PC-9 (cell line): ENCODE data around the gene UHMK1. TPM values are rescaled to one million over a fixed set of nuclear protein-coding genes. Genes with fewer than 3 reads are reported as not detected.

Experiments used
- BruUV-seq: library from RNA; stranded (reverse); fragments of 400-500 nt; replicated peaks from 2 replicates; lab custom pipeline; 2021; lab: Mats Ljungman, UMichigan
- CTCF ChIA-PET: fragments of 300-600 bp; sonication (Branson Sonifier 250); formaldehyde crosslinking; loops from one replicate; lab custom pipeline; 2022; ENCODE audit warnings: antibody characterized with exemption; lab: Charles Lee
- POLR2A ChIA-PET: fragments of 300-600 bp; sonication (Branson Sonifier 250); formaldehyde crosslinking; loops from one replicate; lab custom pipeline; 2022; ENCODE audit warnings: antibody characterized with exemption; ENCODE audit not compliant: unreplicated experiment; lab: Charles Lee
- DNase-seq, 2 experiments: peaks; one replicate each; pipeline versions ENCODE4 v3.0.0 to v3.0.0-alpha.2; 2015 to 2022; ENCODE audit warnings: mixed read lengths in 1 of 2
- H2AFZ ChIP-seq: fragments of 200-600 bp; sonication (generic); 2 replicates; pipeline ENCODE4 v1.8.1; 2017; ENCODE audit warnings: antibody characterized with exemption
- H3F3A ChIP-seq: fragments of 200-600 bp; sonication (generic); 2 replicates; pipeline ENCODE4 v1.8.1; 2017; ENCODE audit warnings: antibody characterized with exemption, mild to moderate bottlenecking, low read depth; ENCODE audit not compliant: insufficient read depth
- H3K27ac ChIP-seq: fragments of 200-600 bp; sonication (generic); 2 replicates; pipeline ENCODE4 v1.6.1; 2016; ENCODE audit warnings: mixed run types
- H3K27me3 ChIP-seq: fragments of 200-600 bp; sonication (generic); 2 replicates; pipeline ENCODE4 v1.6.1; 2016; ENCODE audit warnings: low read depth, mixed run types; ENCODE audit not compliant: insufficient read depth
- H3K36me3 ChIP-seq: fragments of 200-600 bp; sonication (generic); 2 replicates; pipeline ENCODE4 v1.6.1; 2016; ENCODE audit warnings: low read depth, mixed run types
- H3K4me1 ChIP-seq: fragments of 200-600 bp; sonication (generic); replicated peaks from 2 replicates; pipeline ENCODE4 v1.6.1; 2016; ENCODE audit warnings: mixed run types; ENCODE audit not compliant: insufficient read depth
- H3K4me2 ChIP-seq: fragments of 200-600 bp; sonication (generic); 2 replicates; pipeline ENCODE4 v1.6.1; 2017; ENCODE audit warnings: mixed run types
- H3K4me3 ChIP-seq: fragments of 200-600 bp; sonication (generic); 2 replicates; pipeline ENCODE4 v1.6.1; 2016; ENCODE audit warnings: mixed run types
- H3K79me2 ChIP-seq: fragments of 200-600 bp; sonication (generic); 2 replicates; pipeline ENCODE4 v1.6.1; 2017; ENCODE audit warnings: low read depth, mixed run types
- H3K9me2 ChIP-seq: fragments of 200-600 bp; sonication (generic); 2 replicates; pipeline ENCODE4 v1.8.1; 2017; ENCODE audit warnings: mild to moderate bottlenecking; ENCODE audit not compliant: insufficient read depth
- H3K9me3 ChIP-seq: fragments of 200-600 bp; sonication (generic); 2 replicates; pipeline ENCODE4 v1.8.1; 2016; ENCODE audit warnings: low read depth; ENCODE audit not compliant: insufficient read depth
- H4K20me1 ChIP-seq: fragments of 200-600 bp; sonication (generic); 2 replicates; pipeline ENCODE4 v1.8.1; 2017; ENCODE audit not compliant: insufficient read depth
- CTCF ChIP-seq: fragments of 200-600 bp; sonication (generic); conservative IDR thresholded peaks from 2 replicates; pipeline ENCODE4 v1.6.1; 2017; ENCODE audit warnings: mixed run types, antibody characterized with exemption, mild to moderate bottlenecking, moderate library complexity
- EZH2 ChIP-seq: fragments of 200-600 bp; sonication (generic); IDR thresholded peaks from 2 replicates; pipeline ENCODE4 v1.8.0; 2017; ENCODE audit warnings: antibody characterized with exemption, low read depth
- intact Hi-C: fragments of 100-400 bp; cut with micrococcal nuclease; formaldehyde crosslinking; loops from one replicate; pipeline ENCODE4 v1.10.0; 2022; ENCODE audit not compliant: unreplicated experiment
- total RNA-seq: library from RNA; stranded (reverse); gene quantifications from 2 replicates; pipeline ENCODE4 v1.2.3, GENCODE V29; 2021

The UHMK1 gene
- total RNA-seq, 1 experiment from 2014 or later = 49.5 TPM

- H3K79me2 ChIP-seq = peaks cover 38% of the 10 kb centered on the region
- no peak for TF ChIP-seq EZH2
- TF ChIP-seq CTCF = no peak
- no peaks in the 10 kb centered on the region for H3K9me2 ChIP-seq
- H3K27ac ChIP-seq = no peak overlapping the region
- POLR2A ChIA-PET = no interaction called here
- no peak for DNase-seq
- no peak overlapping the region for H3K4me2 ChIP-seq
- H3K27me3 ChIP-seq = no peaks in the 10 kb centered on the region
- no TSS peak for BruUV-seq
- peaks cover 38% of the 10 kb centered on the region for H3K36me3 ChIP-seq
- H3F3A ChIP-seq = peaks cover 10% of the 10 kb centered on the region; the same call in 1 of the 2 replicates
- H2AFZ ChIP-seq = no peak overlapping the region
- no peak overlapping the region for H3K4me3 ChIP-seq
- H3K9me3 ChIP-seq = no peaks in the 10 kb centered on the region
- CTCF ChIA-PET = interaction anchor here (1.1 kb wide), 1 partner anchor 9 kb away, joined by 5 read pairs; no protein-coding TSS in a partner anchor
- intact Hi-C loops = no loop called here
- H4K20me1 ChIP-seq = peaks cover 14% of the 10 kb centered on the region; the same call in 1 of the 2 replicates
- H3K4me1 ChIP-seq = 0 out of 2 replicates have a peak, but pooled peaks cover 9% of the 10 kb centered on the region
Observed at GRCh38 chr1:162502077-162502476, 4.5 kb downstream of the UHMK1 start.

GRCh38 chr1:162502928-162503327 lies 5.3 kb downstream of the UHMK1 start:
- H3K9me3 ChIP-seq = no peaks in the 10 kb centered on the region
- no peak overlapping the region for H2AFZ ChIP-seq
- H3K27me3 ChIP-seq = no peaks in the 10 kb centered on the region
- no peak overlapping the region for H3K27ac ChIP-seq
- peaks cover 14% of the 10 kb centered on the region; the same call in 1 of the 2 replicates for H4K20me1 ChIP-seq
- peaks cover 32% of the 10 kb centered on the region for H3K79me2 ChIP-seq
- H3F3A ChIP-seq = peaks cover 10% of the 10 kb centered on the region; the same call in 1 of the 2 replicates
- intact Hi-C loops = no loop called here
- no peaks in the 10 kb centered on the region for H3K9me2 ChIP-seq
- H3K4me1 ChIP-seq = 0 out of 2 replicates have a peak, but pooled peaks cover 6% of the 10 kb centered on the region
- POLR2A ChIA-PET = no interaction called here
- CTCF ChIA-PET = interaction anchor here (1.1 kb wide), 1 partner anchor 8 kb away, joined by 5 read pairs; no protein-coding TSS in a partner anchor
- no peak for TF ChIP-seq EZH2
- no peak for TF ChIP-seq CTCF
- no TSS peak for BruUV-seq
- H3K4me2 ChIP-seq = no peak overlapping the region
- DNase-seq = no peak
- peaks cover 38% of the 10 kb centered on the region for H3K36me3 ChIP-seq
- H3K4me3 ChIP-seq = no peak overlapping the region

- no peaks in the 10 kb centered on the region for H3F3A ChIP-seq
- no peaks in the 10 kb centered on the region for H3K9me3 ChIP-seq
- H3K4me3 ChIP-seq = no peak overlapping the region
- no peaks in the 10 kb centered on the region for H3K9me2 ChIP-seq
- no peak overlapping the region for H3K27ac ChIP-seq
- H2AFZ ChIP-seq = no peak overlapping the region
- TF ChIP-seq EZH2 = no peak
- TF ChIP-seq CTCF = no peak
- DNase-seq = no peak
- no peaks in the 10 kb centered on the region for H3K79me2 ChIP-seq
- no peak overlapping the region for H3K4me2 ChIP-seq
- no peaks in the 10 kb centered on the region for H3K27me3 ChIP-seq
- peaks cover 14% of the 10 kb centered on the region for H3K36me3 ChIP-seq
- no TSS peak for BruUV-seq
- H4K20me1 ChIP-seq = no peaks in the 10 kb centered on the region; the same call in 1 of the 2 replicates
- H3K4me1 ChIP-seq = no peaks in the 10 kb centered on the region
- intact Hi-C loops = loop anchor here (5.0 kb wide), 1 partner anchor 35 kb away; the partner anchor contains the start of gene UAP1
- CTCF ChIA-PET = no interaction called here
- POLR2A ChIA-PET = no interaction called here
Observed at GRCh38 chr1:162527314-162527713, 29.7 kb downstream of the UHMK1 start.
